Measurements from ENCODE around the gene MCTP1.
"Not testable (repeated sequence)": the region's sequence is repeated elsewhere in the genome, so short reads cannot be mapped to it uniquely, and the experiment has no call there.

Gene MCTP1

DNA sequence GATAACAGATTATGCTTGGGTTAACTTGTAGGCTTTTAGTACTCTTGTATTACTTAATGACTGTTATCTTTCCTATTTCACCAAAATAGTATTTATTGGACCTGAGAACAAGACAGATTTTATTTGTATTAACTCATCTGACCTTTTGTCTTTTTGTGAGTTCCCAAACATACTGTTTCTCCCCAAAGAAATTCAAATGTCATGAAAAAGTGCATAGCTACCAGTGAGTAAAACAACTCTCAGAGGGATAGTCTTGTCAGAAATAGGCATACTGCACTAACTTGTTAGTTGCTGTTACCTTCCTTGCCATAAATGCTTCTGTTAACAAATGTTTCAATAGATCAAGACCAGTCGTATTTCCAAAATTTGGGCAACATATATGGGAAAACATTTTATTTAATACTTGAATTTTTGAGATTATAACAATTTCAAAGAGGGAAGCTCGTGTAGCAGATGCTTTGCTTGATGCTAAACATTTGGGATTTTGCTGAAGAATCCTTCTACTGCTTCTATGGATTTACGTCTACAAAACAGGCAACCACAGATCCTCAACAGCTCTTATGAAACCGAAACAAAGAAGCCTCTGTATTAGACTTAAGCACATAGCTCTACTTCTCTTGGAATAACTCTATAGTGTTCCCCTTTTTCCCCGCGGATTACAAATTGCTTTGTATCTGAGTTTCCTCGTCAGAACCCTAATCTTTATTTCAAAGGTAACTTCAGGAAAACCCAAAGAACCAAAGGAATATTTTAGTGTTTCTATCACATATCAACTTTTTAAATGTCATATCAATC, 248.8 kb downstream of the MCTP1 start:
- DNase-seq (ENCODE audit: low read depth in 2 of 2, low spot score in 1 of 2), result no peak

DNA sequence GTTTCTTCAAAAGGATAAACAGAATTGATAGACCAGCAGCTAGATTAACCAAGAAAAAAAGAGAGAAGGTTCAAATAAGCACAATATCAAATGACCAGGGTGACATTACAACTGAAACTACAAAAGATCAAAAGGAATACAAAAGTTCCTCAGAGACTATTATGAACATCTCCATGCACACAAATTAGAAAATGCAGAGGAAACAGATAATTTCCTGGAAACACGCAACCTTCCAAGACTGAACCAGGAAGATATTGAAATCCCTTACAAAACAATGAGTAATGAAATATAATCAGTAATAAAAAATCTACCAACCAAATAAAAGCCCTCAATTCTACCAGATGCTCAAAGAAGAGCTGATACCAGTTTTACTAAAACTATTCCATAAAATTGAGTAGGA, 252.1 kb downstream of the MCTP1 start:
- no peak for DNase-seq (ENCODE audit: low read depth in 2 of 2, low spot score in 1 of 2)

DNA sequence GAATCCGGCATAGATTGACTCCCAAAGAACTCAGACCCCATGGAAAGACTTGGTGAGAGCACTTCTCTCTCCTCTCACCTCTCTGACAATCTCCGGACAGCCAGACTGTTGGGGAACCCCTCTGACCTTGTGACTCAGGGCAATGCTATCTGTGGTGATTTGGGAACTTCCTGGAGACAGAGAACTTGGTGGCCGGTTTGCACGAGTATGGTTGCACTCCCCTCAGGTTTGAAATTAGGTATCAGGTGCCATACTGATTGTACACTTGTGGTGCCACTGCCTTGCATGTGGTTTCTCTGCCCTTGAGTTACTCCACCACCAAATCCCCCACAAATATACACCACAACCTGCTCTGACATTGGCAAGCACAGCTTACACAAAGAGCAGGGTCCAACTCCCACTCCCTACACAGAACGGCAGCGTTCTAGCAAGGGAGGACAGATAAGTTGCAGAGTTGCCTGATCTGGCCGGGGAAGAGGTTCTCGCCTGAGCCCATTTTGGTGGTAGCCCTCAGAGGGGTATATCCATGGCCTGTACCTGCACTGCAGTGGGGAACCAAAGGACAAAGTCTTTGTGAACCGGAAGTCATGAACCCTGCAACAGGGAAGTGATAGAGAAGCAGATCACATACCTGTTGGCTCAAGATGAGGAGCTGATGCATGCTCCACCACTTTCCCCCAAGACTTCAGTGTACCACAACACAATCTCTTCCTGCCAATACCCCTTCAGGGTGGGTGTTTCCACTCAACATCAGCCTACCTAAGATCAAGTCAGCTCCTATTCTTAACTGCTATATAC, 255.1 kb downstream of the MCTP1 start:
- no peak for DNase-seq (ENCODE audit: low read depth in 2 of 2, low spot score in 1 of 2)

DNA sequence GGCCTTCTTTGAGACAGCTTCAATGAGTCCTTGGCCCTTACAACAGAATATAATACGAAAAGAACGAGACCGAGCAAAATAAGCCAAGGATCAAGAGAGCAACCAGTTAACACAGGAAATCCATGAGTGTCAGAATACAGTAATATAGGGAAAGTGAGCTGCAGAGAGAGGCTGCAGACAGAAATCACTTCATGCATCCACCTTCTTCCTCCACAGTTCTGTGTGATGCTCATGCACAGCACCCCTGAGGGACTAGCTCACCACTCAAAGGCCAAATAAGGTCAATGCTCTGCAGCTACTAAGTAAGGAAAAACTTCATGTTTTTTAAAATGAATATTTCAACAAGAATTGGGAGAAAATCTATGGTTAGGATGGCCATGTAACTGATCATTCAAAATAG, 257.1 kb downstream of the MCTP1 start:
- DNase-seq (ENCODE audit: low read depth in 2 of 2, low spot score in 1 of 2), result no peak

DNA sequence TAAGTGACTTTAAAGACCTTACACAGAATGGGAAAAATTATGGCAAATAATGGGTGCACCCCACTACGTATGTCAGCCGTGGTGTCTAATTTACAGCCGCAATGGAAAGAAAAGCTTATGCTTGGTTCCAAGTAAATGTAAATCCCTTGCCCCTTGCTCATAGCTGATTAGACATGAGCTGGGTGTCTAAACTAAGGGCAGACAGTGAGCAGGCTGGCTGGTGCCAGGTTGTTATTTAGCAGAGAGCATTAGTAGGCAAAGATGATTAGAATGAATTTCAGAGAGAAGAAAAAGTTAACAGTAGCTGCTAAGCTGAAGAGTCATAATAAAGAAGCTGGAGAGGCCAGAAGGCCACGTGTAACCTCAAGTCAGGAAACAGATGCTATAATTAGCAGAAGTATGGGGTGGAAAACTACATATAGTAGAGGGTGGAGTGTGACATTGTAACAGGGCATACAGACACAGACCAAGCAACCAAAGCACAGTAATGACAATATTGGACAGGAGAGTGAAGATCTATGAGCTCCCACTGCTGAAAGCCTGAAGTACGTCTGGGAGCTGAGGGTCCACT, 257.7 kb downstream of the MCTP1 start:
- no peak for DNase-seq (ENCODE audit: low read depth in 2 of 2, low spot score in 1 of 2)

DNA sequence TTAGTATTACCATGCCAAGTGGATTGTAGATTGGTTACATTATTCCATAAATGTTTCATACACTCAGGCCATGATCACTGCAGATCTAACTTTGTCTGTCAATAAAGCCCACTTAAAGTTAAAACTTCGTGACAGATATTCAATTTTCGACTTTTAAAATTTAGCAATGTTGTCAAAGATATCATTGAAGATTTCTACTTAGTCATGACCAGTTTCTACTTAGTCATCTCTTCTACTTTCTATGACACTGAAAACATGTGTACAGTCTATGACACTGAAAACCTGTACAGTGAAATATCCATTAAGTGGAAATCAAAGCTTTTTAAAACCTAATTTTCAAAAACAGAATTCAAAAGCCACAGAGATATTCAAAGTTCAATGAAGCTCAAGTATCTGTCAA, 258.2 kb downstream of the MCTP1 start:
- no peak for DNase-seq (ENCODE audit: low read depth in 2 of 2, low spot score in 1 of 2)

DNA sequence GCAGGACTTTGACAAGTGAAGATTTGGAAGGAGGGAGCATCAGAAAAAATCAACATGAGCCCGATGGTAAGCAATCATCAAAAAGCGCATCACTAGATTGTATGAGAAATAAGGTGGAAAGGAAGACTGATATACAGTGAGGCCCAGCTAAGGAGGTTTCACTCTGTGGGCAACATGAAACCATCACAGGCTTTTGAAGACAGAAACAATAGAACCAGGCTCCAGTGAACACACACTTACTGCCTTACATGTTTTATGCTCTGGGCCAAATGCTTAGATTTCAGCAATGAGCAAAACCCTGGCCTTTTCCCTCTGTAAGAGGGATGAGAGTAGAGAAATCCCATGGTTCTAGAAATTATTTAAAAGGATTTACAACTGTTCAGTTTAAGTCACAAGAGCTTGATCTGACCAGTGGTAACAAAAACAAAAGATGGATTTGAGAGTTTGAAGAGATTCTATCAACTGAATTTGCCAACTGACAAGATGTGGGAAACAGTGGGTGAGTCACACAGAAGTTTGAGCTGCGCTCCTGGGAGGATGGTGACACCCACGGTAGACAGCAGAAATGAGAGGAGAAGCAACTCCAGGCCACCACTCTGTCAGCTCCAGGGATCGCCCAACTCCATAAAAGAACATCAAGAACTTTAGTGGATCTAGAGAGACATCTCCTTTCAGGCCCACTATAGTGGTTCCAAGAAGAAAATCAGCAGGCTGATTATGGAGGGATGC, 261.8 kb downstream of the MCTP1 start:
- no peak for DNase-seq (ENCODE audit: low read depth in 2 of 2, low spot score in 1 of 2)

DNA sequence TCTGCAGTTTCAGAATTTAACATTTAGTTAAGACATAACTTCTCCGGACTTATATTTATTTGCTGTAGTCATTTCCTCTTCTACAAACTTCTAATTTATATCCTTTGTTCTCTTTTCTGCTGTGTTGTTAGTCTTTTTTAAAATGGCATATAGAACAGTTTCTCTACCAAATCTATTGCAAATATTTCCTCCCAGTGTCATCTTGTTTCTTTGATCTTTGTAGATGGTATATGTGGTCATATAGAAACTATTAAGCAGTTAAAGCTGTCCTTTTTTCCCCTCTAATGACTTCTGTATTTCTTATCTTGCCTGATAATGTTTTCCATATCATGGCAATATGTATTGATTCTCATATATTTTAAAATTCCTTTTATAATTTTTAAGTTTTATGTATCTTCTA, 264.5 kb downstream of the MCTP1 start:
- no peak for DNase-seq (ENCODE audit: low read depth in 2 of 2, low spot score in 1 of 2)

DNA sequence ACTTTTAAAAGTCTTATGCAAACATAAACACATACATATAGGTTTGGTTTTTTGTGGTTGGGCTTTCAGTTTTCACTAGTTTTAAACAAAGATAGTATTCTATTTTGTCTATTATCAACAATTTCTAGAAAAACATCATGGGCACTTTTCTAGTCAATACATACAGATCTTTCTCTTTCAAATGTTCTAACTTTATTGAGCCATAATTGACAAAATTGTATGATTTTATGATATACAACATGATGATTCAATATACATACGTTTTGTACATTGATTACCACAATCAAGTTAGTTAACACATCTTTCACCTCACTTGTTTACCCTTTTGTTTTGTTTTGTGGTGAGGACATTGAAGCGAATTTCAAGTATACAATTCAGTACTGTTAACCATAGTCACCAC, 265.9 kb downstream of the MCTP1 start:
- no peak for DNase-seq (ENCODE audit: low read depth in 2 of 2, low spot score in 1 of 2)

DNA sequence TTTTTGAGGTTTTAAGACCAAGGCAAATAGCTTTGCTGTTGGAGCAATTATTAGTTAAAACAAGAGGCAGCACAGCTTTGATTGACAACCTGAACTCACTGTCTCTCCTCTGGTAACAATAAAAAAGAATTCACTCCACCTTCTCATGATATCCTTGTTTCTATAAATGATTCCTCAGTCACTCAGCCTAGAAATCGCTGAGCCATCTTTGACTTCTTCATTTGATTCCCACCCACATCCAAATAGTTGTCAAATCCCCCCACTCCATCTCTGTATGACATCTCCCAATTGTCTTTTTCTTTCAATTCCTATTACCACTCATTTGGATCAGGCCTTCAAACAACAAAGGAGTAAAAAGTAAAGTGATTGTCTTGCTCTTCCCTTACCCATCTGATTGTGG, 266.4 kb downstream of the MCTP1 start:
- no peak for DNase-seq (ENCODE audit: low read depth in 2 of 2, low spot score in 1 of 2)

DNA sequence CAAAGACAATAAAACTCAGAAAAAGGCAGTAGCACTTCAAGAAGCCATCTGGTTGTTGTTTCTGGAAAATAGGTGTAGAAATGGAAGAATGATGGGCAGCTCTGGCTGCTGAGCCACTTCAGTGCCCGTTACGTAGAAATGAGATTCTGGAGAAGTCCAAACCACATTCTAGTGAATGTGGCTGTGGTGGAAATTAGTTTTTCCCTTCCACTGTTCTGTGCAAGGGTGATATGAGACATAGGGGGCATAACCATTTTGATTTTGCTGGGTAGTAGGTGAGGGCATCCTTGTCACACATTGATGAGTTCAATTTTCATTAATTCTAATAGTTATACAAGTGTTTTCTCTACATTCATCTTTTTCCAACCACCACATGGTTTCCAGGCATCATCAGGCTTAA, 275.1 kb downstream of the MCTP1 start:
- no peak for DNase-seq (ENCODE audit: low read depth in 2 of 2, low spot score in 1 of 2)

DNA sequence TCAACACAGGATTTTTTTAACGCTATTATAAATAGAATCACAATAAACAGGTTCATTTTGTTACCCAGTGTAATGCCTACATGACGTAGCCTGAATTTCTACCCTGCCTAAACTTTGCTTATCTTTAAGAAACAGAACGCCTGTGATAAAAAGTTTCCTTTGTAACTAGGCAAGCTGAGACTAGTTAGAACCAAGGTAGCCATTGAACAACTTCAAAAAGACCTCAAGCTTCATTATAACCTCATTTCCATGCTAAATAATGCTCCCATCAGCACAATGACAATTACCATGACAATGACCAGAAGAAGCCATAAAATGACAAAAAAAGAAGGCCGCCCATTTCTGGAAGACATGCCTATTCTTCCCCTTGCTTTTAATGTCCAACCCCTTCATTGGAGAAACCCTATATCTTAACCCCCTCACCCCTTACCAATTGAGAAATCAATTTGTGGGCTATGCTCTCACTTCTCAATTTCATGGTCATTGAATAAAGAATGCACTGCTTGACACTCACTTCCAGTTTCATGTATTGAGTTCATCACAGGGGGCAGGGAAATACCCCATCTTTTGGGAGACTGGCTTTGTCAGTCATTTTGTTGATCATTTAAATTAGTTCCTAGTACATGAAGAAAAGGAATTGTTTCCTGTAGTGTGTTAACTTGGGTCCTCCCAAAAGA, 276.8 kb downstream of the MCTP1 start:
- DNase-seq (ENCODE audit: low read depth in 2 of 2, low spot score in 1 of 2), result no peak

DNA sequence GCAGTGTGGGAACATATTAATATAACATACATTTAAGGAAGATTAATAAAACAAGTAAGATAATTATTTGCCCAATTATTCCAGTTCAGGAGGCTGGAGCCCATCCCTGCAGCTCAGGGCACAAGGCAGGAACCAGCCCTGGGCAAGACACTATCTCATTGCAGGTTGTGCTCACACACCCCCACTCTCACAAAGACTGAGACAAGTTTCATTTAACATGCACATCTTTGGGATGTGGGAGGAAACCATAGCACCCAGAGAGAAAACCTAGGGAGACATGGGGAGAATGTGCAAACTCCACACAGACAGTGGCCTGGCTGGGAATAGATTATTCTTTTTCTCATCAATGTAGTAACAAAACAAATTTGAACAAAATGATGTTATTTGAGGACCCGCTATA, 279.1 kb downstream of the MCTP1 start:
- DNase-seq (ENCODE audit: low read depth in 2 of 2, low spot score in 1 of 2), result no peak

DNA sequence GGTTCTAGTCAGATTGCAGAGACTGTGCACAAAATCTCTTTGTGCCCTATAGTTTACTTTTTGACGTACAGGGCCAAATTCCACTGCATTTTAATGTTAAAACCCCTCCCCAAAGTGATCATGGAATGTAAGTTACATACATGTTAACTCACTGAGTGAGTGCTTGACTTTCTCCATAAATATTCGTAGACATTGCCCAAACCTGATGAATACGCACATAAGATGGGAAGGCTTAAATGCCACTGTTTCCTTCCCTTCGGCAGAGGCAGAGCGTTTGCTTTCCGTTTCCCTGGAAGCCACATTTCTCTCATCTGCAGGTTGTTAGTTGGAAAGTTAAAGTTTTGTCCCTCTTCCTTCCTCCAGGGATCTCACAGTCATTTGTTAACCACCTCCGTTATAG, 286.2 kb downstream of the MCTP1 start:
- DNase-seq (ENCODE audit: low read depth in 2 of 2, low spot score in 1 of 2), result no peak

DNA sequence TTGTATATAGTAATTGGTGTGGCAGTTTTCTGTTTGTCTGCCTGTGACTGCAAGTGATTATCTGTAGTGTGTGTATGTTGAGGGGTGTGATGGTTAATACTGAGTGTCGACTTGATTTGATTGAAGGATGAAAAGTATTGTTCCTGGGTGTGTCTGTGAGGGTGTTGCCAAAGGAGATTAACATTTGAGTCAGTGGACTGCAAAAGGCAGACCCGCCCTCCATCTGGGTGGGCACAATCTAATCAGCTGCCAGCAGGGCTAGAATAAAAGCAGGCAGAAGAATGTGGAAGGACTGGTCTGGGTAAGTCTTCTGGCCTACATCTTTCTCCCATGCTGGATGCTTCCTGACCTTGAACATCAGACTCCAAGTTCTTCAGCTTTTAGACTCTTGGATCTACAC, 290.4 kb downstream of the MCTP1 start:
- not testable (repeated sequence) for DNase-seq (ENCODE audit: low read depth in 2 of 2, low spot score in 1 of 2)

DNA sequence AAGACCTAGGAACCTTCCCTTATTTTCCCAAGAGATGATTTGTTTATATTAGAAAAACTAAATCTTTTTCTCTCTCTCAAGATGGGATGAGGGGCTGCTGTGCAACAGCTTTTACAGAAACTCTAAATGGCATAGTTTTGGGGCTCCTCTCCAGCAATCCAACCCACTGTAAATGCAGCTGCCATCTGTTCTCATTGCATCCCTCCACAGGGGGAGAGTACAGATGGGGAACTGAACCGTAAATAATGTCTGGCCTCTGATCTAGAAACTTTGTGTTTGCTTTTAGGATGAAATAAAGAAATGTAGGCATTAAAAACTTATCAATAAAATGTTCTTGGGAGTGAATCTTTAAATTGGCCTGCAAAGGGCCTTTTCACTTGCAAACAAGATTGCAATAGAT, 291.4 kb downstream of the MCTP1 start:
- DNase-seq (ENCODE audit: low read depth in 2 of 2, low spot score in 1 of 2), result no peak

DNA sequence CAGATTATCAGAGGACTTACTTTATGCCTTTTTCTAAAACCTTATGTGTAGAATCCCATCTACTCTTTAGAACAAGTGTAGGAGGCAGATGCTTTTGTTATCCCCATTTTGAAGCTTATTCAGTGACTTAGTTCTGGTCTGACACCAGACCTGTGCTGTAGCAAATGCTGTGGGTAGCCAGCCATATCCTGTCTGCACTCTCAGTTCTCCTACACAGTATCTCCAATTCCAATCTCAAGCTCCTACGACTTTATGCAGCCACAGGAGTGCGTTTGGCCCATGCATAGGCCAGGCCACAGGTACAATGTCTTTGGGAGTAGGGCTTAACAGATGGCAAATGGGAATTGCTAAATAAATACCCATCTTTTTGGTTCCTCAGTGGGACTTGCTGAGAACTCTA, 292.6 kb downstream of the MCTP1 start:
- no peak for DNase-seq (ENCODE audit: low read depth in 2 of 2, low spot score in 1 of 2)

DNA sequence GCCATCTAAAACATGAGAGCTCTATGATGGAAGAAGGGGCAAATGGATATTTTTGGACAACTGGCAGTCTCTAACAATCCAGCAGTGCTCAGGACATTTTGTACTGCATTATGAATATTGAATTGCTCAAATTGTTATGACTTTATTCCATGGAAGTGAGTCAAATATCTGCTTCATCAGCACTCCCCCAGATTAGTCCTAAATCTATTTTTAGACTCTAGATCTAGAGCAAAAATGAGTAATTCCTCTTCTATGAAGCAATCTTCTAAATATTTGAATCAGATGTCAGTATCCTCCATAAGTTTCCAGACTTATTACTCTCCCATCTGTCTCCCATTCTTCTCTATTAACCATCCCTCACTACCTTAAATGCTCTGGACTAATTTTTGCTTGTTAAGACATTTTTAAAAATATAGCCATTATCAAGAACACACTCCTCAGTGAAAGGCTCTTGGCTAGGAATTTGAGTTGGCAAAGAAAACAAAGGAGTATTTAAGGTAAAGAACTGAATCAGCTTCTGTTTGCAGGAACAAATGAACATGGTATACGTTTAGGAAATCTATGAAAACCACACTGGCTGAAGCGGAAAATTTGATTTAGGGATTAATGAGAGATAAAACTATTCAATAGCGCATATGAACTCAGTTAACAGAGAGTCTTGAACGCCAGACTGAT, 300.9 kb downstream of the MCTP1 start:
- no peak for DNase-seq (ENCODE audit: low read depth in 2 of 2, low spot score in 1 of 2)

DNA sequence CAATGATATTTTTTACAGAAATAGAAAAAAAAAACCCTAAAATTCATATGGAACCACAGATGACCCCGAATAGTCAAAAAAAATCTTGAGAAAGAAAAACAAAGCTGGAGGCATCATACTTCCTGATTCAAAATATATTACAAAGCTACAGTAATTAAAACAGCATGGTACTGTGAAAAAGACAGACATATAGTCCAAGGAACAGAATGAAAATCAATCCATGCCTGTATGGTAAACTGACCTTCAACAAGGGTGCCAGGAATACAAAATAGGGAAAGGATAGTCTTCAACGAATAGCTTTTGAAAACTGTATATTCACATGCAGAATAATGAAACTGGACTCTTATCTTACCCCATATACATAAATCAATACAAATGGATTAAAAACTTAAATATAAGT, 307.5 kb downstream of the MCTP1 start:
- DNase-seq (ENCODE audit: low read depth in 2 of 2, low spot score in 1 of 2), result no peak

DNA sequence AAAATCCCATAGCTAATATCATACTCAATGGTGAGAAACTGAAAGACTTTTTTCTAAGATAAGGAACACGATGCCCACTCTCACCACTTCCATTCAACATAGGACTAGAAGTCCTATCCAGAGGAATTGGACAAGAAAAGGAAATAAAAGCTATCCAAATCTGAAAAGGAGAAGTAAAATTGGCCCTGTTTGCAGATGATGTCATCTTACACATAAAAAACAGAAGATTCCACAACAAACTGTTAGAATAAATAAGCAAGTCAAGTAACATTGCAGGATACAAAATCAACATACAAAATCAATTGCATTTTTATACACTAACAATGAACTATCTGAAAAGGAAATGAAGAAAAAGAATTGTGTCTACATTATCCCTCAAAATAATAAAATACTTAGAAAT, 308.0 kb downstream of the MCTP1 start:
- no peak for DNase-seq (ENCODE audit: low read depth in 2 of 2, low spot score in 1 of 2)

DNA sequence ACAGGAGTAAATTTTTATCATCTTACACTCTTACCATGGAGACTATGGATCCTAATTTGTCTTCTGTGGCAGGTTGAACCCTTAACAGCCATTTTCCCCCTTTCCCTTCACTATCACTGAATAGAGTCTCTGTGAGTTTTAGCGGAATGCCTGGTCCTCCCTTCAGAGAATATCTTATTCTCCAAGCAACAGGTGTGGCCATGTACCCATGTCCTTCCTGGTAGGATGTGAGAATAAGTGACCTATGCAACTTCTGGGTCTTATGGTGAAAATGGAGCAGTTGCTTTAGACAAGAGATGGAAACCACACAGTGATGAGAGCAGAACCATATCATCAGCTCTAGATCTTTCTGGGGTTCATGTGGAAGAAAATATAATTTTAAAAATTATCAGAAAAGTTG, 312.6 kb downstream of the MCTP1 start:
- DNase-seq (ENCODE audit: low read depth in 2 of 2, low spot score in 1 of 2), result no peak
